ENCODE results near the gene YBEY.
A peak's percentile ranks its signal among the peaks of the same experiment; 100 is the strongest.
"Not testable (repeated sequence)": the region's sequence is repeated elsewhere in the genome, so short reads cannot be mapped to it uniquely, and the experiment has no call there.

Gene YBEY

GRCh38 chr21:46285761-46286647, at the start of gene YBEY:
YBEY (plus strand) TSS chr21:46286342; CDS start chr21:46286914, 572 bp downstream.
- DNase-seq: peak; percentile 53

- no peak for DNase-seq
Observed at GRCh38 chr21:46237474-46237873, 48.7 kb upstream of the YBEY start.

GRCh38 chr21:46239817-46240325, 46.3 kb upstream of the YBEY start:
- DNase-seq: no peak

GRCh38 chr21:46241577-46241976, 44.6 kb upstream of the YBEY start:
- not testable (repeated sequence) for DNase-seq

- DNase-seq: no peak
Observed at GRCh38 chr21:46243325-46243724, 42.8 kb upstream of the YBEY start.

GRCh38 chr21:46243960-46244361, 42.2 kb upstream of the YBEY start:
- DNase-seq: no peak

GRCh38 chr21:46244602-46245001, 41.5 kb upstream of the YBEY start:
- DNase-seq: no peak

GRCh38 chr21:46245213-46245915, 40.8 kb upstream of the YBEY start:
- no peak for DNase-seq

- no peak for DNase-seq
Observed at GRCh38 chr21:46246345-46246744, 39.8 kb upstream of the YBEY start.

- DNase-seq: no peak
Observed at GRCh38 chr21:46247699-46248421, 38.3 kb upstream of the YBEY start.

- DNase-seq: no peak
Observed at GRCh38 chr21:46248422-46248782, 37.7 kb upstream of the YBEY start.

GRCh38 chr21:46248827-46249226, 37.3 kb upstream of the YBEY start:
- no peak for DNase-seq

- DNase-seq: no peak
Observed at GRCh38 chr21:46250146-46250725, 35.9 kb upstream of the YBEY start.

GRCh38 chr21:46252840-46253239, 33.3 kb upstream of the YBEY start:
- no peak for DNase-seq

GRCh38 chr21:46253610-46254124, 32.5 kb upstream of the YBEY start:
- DNase-seq: no peak

GRCh38 chr21:46254208-46254975, 31.8 kb upstream of the YBEY start:
- DNase-seq: no peak

- no peak for DNase-seq
Observed at GRCh38 chr21:46255166-46255565, 31.0 kb upstream of the YBEY start.

- DNase-seq: no peak
Observed at GRCh38 chr21:46255758-46256337, 30.3 kb upstream of the YBEY start.

- DNase-seq: no peak
Observed at GRCh38 chr21:46256501-46256994, 29.6 kb upstream of the YBEY start.

GRCh38 chr21:46264046-46264689, 22.0 kb upstream of the YBEY start:
- no peak for DNase-seq

GRCh38 chr21:46264690-46265144, 21.4 kb upstream of the YBEY start:
- DNase-seq: no peak

Measured in NCI-H1417 treated with DMSO at 0.1 percent for 48 hours (cell line).